Left renal cortex interstitium (tissue), 4 donors: ENCODE results near the gene IKZF1. TPM values are rescaled to one million over a fixed set of nuclear protein-coding genes. Genes with fewer than 3 reads are reported as not detected.

ENCODE experiments used
- DNase-seq, 4 donors: peaks; one replicate each; pipeline ENCODE4 v3.0.0-alpha.2; 2013; ENCODE audit warnings: low read depth in 4 of 4, low spot score in 2 of 4, missing footprints in 1 of 4
- polyA plus RNA-seq, 4 donors: library from polyadenylated mRNA; unstranded; fragments of 120-200 nt; gene quantifications; one replicate each; pipeline ENCODE4 v1.2.1, GENCODE V29; 2013; ENCODE audit not compliant: insufficient read length in 4 of 4

IKZF1 gene
- polyA plus RNA-seq, 4 donors = 1.3 to 2.5 (median 1.5) TPM

- DNase-seq = no peak
Measured at GRCh38 chr7:50399635-50400034, 95.1 kb downstream of the IKZF1 start.

- peak in 1 of 4 donors; percentile 8 for DNase-seq
Measured at GRCh38 chr7:50400114-50400513, 95.6 kb downstream of the IKZF1 start.

GRCh38 chr7:50404392-50404791 is 99.9 kb downstream of the IKZF1 start:
- DNase-seq = no peak

- DNase-seq = no peak
Measured at GRCh38 chr7:50405221-50405620, 100.7 kb downstream of the IKZF1 start.

- no peak for DNase-seq
Measured at GRCh38 chr7:50406935-50407334, 102.4 kb downstream of the IKZF1 start.

- DNase-seq = no peak
Measured at GRCh38 chr7:50409856-50410745, 105.6 kb downstream of the IKZF1 start.

GRCh38 chr7:50411332-50411731 is 106.8 kb downstream of the IKZF1 start:
- no peak for DNase-seq

- no peak for DNase-seq
Measured at GRCh38 chr7:50412973-50413372, 108.5 kb downstream of the IKZF1 start.

GRCh38 chr7:50413561-50413960 is 109.0 kb downstream of the IKZF1 start:
- DNase-seq = no peak

GRCh38 chr7:50415844-50416364 is 111.4 kb downstream of the IKZF1 start:
- DNase-seq = no peak

GRCh38 chr7:50416527-50417182 is 112.1 kb downstream of the IKZF1 start:
- no peak for DNase-seq

GRCh38 chr7:50418086-50418515 is 113.6 kb downstream of the IKZF1 start:
- DNase-seq = peak in 3 of 4 donors; percentile 37 to 69 (median 39)

GRCh38 chr7:50418526-50419290 is 114.2 kb downstream of the IKZF1 start:
- DNase-seq = no peak

- no peak for DNase-seq
Measured at GRCh38 chr7:50421043-50421442, 116.5 kb downstream of the IKZF1 start.

GRCh38 chr7:50422858-50423257 is 118.3 kb downstream of the IKZF1 start:
- DNase-seq = no peak

- DNase-seq = no peak
Measured at GRCh38 chr7:50423860-50424259, 119.3 kb downstream of the IKZF1 start.

GRCh38 chr7:50425318-50425717 is 120.8 kb downstream of the IKZF1 start:
- DNase-seq = no peak

GRCh38 chr7:50426280-50427045 is 121.9 kb downstream of the IKZF1 start:
- no peak for DNase-seq

- DNase-seq = no peak
Measured at GRCh38 chr7:50427518-50427917, 123.0 kb downstream of the IKZF1 start.

- no peak for DNase-seq
Measured at GRCh38 chr7:50428911-50429310, 124.4 kb downstream of the IKZF1 start.
